ENCODE measurements around the gene PTPRN2.

PTPRN2 gene

DNA sequence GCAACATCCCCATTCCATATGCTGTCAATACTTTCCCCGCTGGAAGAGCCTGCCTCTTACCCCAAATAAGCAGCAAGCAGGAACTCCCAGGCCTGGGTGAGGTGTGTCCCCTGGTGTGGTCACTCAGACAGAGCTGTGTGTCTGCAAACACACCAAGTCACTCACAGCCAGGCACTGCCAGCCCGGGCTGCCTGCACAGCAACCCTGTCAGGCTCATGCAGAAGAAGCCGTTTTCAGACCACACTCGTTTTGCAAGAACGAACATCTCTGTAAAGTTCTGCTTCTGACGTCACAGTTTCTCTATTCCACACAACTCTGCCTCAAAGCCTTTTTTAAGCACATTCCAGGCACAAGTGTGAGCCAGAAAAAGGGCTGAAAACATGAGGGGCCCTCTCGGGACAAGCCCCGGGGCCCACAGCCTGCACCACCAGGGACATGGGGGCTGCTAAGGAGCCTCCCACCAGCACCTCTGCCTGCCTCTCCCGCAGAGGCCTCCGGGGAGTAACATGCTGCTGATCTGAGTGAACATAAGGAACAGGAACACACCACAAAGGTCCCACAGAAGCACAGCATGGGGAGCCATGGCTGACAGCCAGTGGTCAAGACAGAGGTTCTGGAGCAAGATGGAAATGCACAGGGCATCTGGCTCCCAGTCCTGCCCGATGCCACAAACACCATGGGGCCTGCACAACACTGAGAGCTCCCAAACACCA lies 11.4 kb downstream of the PTPRN2 start:
- DNase-seq (ENCODE audit: low read depth in 2 of 2) = no peak

DNA sequence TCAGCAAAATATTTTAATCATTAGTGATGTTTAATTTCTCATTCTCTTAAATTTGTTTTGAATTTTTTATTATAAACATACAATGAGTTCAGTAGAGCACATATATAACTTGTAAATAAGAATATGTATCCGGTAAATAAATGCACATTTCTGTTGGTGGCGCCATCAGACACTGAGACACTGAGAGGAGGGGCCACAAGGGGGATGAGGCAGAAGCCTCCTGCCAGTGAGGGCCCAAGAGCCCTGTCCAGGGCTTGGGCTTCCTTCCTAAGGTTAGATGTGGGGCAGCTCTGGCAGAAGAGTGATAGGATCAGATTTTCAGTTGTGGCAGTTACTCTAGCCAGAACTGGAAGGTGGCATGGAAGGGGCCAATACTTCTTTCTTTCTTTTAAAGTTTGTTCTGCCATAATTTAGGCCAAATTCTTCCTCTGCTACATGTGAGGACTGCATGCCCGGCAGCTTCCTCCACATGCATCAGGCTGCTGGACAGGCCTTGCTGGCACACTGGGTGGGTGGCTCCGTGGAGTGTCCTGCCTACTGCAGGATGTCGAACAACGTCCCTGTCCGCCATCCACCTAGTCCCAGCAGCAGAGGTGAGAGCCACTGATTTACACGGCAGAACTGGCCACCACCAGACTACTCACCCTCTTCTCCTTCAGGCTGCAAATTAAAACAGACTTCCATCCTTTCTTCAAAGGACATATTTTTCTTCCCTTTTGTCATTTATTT lies 13.2 kb downstream of the PTPRN2 start:
- DNase-seq (ENCODE audit: low read depth in 2 of 2) = no peak

DNA sequence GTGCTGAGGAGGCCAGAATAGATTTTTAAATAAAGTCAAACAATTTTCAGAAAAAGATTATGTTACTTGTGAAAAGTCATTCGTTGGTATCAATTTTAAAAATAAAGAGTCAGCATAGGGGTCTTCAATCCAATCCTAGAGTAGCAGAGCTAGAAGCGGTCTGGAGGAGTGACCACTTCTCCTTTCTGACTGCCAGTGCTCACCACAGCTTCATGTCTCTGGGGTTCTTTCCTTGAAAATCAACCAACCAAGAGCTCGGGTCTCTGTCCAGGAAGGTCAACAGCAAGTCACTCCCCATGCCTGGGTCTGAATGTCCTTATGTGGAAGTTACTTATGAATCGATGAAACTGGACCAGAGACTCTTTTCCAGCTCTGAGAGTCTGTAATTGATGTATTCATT lies 14.3 kb downstream of the PTPRN2 start:
- no peak for DNase-seq (ENCODE audit: low read depth in 2 of 2)

DNA sequence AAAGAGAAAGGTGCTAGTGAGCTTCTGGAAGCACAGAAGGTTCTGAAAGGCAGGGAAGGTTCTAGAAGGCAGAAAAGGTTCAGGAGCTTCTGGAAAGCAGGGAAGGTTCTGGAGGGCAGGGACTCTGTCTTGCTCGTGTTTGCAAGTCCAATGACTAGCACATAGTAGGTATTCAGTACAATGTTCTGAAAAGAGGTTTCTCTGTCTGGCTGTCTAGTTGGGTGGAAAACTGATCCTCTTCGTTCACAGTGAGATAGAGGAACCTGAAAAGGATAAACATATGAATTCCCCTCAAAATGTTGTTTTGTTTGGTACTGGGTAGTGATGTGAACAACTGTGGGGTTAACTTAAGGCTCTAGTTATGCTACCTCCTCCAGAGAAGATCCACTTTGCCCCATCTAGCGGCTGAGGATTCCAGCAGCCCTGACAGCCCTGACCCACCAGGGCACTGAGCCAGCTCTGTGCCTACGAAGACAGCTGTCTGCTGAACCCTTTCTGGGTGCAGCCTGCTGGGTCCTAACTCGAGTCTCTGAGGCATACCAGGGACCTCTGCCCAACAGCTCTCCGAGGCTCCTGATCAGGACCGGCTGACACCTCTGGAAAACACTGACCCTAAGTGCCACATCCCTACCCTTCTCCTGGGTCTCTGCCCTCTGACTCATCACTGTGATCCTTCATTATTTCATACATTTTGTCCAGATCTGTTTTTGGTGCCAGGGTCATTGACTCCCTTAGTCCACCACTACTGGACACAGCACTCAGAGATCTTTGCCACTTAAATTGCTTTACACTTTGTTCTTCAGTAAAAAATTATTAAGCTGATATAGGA lies 15.4 kb downstream of the PTPRN2 start:
- no peak for DNase-seq (ENCODE audit: low read depth in 2 of 2)

DNA sequence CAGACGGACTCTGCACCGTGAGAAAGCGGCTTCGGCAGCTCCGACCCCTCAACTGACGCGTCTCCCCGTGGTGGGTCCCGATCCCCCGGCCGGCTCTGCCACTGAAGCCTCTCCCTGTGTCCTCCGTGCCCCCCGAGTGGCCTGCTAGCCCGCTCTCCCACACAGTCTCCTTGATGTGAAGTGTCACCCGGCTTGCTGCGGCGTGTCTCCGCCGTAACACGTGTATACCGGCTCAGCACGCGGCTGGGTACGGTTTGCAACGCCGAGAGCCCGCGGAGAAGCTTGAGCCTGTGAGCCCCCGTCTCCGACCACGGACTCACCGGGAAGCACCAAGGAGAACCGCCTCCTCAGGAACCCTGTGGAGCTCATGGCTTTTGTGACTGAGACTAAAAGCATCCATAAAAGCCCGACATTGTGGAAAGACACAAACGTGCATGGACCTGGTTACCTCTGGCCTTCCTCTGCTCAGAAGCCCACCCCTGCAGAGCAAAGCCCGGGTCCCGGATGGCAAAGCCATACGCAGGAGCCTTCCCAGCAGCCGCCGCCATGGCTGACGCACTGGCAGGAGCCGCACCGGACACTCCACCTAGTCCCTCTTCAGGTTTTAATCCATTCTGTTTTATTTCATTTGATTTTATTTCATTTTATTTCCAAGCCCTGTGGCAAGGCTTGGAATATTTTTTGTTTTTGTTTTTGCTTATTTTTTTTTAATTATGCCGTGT lies 17.0 kb downstream of the PTPRN2 start:
- no peak for DNase-seq (ENCODE audit: low read depth in 2 of 2)

GRCh38 chr7:158569858-158570323 lies 17.7 kb downstream of the PTPRN2 start:
- DNase-seq (ENCODE audit: low read depth in 2 of 2) = no peak

DNA sequence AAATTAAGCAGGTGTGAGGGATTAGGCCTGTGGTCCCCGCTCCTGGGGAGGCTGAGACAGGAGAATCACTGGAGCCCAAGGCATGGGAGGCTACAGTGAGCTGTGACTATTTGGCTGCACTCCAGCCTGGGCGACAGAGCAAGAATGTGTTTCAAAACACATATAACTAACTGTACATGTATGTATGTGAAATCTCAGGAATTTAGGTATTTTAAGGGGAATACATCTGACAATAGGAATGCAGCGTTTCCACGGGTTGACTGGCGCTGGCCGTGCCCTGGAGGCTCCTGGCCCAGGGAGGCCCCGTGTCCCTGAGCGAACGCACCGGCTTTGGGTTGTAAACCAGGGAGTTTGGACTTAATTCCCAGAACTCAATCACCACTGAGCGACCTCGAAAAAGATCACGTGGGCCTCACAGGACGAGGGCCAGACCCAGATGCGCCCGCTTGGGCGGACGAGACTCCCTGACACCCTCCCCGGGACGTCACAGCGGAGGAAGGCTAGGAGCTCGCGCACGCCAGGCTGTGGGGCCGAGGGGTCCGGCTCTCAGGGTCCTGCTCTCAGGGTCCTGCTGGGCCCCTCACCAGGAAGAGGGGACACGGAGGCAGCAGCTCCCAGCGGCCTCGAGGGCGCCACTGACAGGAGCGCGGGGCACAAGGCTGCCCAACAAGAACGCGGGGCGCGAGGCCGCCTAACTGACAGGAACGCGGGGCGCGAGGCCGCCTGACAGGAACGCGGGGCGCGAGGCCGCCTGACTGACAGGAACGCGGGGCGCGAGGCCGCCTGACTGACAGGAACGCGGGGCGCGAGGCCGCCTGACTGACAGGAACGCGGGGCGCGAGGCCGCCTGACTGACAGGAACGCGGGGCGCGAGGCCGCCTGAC lies 18.4 kb downstream of the PTPRN2 start:
- DNase-seq (ENCODE audit: low read depth in 2 of 2) = no peak

GRCh38 chr7:158567153-158567603 lies 20.4 kb downstream of the PTPRN2 start:
- no peak for DNase-seq (ENCODE audit: low read depth in 2 of 2)

DNA sequence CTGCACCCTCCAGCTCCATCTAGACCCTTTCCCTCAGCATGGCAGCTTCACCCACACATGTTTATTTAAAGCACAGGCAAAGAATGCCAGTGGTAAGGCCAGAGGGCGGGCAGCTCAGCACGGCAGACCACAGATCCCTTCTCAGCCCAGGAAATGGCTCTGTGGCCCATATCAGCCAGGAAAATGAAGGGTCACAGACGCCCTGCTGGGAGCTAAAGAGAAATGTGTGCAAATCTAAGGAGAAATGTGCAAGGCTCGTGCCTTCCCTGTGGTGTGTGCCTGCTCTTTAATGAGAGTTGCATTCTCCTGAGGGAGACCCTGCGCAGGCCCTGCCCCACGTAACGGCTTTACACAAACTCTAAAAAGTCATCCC lies 23.0 kb downstream of the PTPRN2 start:
- DNase-seq (ENCODE audit: low read depth in 2 of 2) = no peak

GRCh38 chr7:158563911-158564662 lies 23.5 kb downstream of the PTPRN2 start:
- DNase-seq (ENCODE audit: low read depth in 2 of 2) = no peak

GRCh38 chr7:158563051-158563450 lies 24.6 kb downstream of the PTPRN2 start:
- DNase-seq (ENCODE audit: low read depth in 2 of 2) = no peak

GRCh38 chr7:158562517-158562916 lies 25.1 kb downstream of the PTPRN2 start:
- DNase-seq (ENCODE audit: low read depth in 2 of 2) = no peak

GRCh38 chr7:158561659-158562058 lies 26.0 kb downstream of the PTPRN2 start:
- DNase-seq (ENCODE audit: low read depth in 2 of 2) = no peak

DNA sequence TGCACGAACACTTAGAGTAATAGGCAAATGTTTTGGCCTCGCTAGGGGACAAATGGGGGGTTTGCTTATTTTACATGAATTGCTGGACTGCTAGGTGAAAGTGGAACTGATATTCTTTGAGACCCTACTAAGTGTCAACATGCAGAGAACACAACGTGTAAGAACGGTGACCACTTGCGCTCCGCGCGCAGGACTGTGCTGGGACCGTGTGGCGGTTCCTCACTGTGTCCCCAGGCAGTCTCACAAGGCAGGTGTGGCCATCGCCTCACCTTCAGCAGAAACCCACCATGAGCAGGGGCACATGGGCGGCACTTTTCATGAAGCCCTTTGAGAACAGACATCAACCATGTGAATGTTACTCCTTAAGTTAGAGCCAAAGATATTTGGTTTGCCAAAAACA lies 27.2 kb downstream of the PTPRN2 start:
- no peak for DNase-seq (ENCODE audit: low read depth in 2 of 2)

DNA sequence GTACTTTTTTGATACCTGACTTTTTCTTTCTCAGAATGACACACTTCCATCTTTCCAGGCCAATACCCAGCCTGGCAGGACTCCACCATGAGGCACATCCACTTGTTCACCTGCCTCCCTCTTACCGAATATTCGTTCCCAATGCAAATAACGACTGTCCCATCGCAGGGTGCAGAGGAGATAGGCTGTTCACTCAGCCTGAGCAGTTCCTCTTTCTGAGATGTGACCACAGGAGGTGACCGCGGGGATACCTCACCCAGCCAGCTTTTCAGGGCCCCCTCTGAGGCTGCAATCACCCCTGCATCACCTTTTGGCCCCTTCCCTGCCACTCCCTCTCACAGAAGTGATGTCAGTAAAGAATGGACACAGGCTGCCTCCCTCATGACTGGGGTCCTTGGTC lies 28.3 kb downstream of the PTPRN2 start:
- no peak for DNase-seq (ENCODE audit: low read depth in 2 of 2)

GRCh38 chr7:158558816-158559215 lies 28.8 kb downstream of the PTPRN2 start:
- no peak for DNase-seq (ENCODE audit: low read depth in 2 of 2)

DNA sequence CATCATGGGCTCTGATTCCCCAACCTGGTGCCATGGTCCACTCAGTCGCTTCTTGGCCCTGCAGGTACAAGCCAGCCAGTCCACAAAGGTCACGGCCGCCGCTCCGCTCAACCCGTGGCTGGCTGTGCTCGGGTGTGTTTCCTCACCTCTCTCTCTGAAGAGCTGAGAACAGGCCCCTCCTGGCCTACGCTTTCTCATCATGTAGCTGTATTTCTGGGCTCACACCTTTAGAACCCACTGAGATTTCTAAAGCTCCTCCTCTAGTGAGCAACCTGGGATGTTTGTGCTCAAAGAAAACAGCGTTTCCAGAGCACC lies 30.2 kb downstream of the PTPRN2 start:
- DNase-seq (ENCODE audit: low read depth in 2 of 2) = no peak

- no peak for DNase-seq (ENCODE audit: low read depth in 2 of 2)
These were observed 30.7 kb downstream of the PTPRN2 start for GRCh38 chr7:158556721-158557440.

- no peak for DNase-seq (ENCODE audit: low read depth in 2 of 2)
These were observed 32.5 kb downstream of the PTPRN2 start for GRCh38 chr7:158555034-158555520.
